ENCODE measurements around the gene MRPS7.

MRPS7 gene

DNA sequence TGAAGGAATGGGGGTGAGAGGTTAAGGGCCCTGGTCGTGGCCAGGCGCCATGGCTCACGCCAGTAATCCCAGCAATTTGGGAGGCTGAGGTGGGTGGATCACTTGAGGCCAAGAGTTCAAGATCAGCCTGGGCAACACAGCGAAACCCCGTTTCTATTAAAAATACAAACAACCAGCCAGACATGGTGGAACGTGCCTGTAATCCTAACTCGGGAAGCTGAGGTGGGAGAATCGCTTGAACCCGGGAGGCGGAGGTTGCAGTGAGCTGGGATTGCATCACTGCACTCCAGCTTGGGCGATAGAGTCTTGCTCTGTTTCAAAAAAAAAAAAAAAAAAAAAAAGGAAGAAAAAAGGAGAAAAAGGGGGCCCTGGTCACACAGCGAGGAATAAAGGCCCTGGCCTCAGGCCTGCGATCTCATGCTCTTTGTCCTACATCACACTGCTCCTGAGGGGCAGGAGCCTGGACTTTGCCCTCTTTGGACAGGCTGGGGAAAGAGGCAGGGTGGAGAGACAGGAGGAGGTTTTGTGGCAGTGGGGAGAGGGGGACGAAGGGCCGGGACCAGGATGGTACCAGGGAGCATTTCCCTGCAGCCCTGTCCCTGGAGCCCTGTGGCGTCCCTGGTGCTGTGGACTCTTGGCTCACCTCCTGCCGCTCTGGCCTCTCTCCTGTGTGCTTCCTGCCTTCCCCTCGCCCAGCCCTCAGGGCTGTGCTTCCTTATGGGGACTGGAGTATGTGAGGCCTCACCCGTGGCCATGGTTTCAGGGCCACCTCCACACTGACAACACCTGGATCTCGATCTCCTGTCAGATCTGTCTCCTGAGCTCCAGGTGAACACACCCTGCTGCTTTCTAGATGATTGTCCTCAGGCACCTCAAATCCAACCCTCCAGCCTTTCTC is 47.3 kb downstream of the MRPS7 start:
- DNase-seq (ENCODE audit: low read depth, low spot score) = no peak

DNA sequence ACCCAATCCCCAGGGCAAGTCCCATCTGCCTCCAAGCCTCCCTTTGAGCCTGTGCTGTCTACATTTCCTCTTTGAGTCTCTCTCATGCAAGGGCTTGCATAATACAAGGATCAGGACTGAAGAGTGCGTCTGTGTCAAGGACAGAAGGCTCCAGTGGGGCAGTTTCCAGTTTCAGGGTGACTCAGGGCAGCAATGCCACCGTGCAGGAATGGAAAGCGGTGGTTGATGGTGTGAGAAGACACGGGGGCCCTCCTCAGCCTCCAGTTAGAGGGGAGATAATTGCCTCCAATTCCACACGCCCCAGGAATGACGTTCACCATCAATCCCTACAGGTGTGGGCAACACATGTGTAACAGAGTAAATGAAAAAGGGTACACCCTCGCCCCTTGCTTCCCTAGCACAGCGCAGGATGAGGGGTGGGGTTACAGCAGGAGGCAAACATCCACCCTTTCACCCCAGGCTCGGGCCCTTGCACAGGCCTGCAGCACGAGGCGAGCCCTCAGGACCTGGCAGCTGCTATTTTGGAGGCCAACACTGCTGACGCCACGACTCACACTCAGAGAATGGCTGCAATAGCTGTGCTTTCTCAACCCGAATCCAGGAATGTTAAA is 52.4 kb downstream of the MRPS7 start:
- DNase-seq (ENCODE audit: low read depth, low spot score) = no peak

DNA sequence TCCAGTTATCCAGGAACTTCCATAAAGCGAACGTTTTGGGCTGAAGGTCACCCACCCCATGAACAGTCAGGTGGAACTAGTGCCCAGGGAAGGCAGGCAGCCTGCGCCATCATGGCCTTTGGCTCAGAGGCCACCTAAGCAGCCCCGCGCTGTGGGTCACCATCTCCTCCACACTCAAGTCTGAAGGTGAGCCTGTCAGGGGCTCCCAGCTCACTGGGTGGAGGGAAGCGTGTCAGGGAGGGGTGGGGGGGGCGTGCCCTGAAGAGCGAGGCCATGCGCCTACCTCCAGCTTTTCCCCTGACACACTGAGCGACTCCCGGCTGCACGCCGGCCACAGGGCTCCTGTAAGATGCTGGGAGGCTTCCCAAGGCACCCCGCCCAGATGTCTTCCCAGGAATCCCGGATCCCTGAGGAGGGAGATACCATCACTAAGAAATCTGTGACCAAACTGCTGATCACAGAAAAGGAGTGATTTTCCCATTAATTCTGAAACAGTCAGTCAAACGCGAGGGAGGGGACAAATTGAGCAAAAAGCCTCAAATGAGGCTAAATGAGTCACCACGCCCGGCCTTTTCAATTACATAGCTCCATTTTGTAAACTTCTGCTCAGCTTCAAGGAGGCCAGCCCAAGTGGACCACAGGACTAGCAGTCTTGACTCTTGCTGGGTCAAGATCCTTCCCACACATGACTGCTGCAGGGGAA is 54.0 kb downstream of the MRPS7 start:
- no peak for DNase-seq (ENCODE audit: low read depth, low spot score)

All from activated naive CD8-positive, alpha-beta T cell treated with anti-CD3 and anti-CD28 coated beads, Interleukin-2, amount 50 U/mL, for 16 hours (primary cell).